ENCODE results near the gene SLC5A11.

SLC5A11 gene

GRCh38 chr16:24805484-24805883 lies 40.3 kb upstream of the SLC5A11 start:
- ATAC-seq: no peak
- no peak for TF ChIP-seq GLIS3 (CRISPR knock-in tag; IDR thresholded peaks at IDR 0.05)
- TF ChIP-seq RARB (CRISPR knock-in tag; IDR thresholded peaks at IDR 0.05): no peak
- no peak for TF ChIP-seq TCF4 (CRISPR knock-in tag; IDR thresholded peaks at IDR 0.05; ENCODE audit: borderline replicate concordance)
- TF ChIP-seq CSDC2 (CRISPR knock-in tag; IDR thresholded peaks at IDR 0.05): no peak
- TF ChIP-seq ZNF70 (CRISPR knock-in tag; IDR thresholded peaks at IDR 0.05): no peak
- TF ChIP-seq BACH2 (CRISPR knock-in tag; IDR thresholded peaks at IDR 0.05; ENCODE audit: borderline replicate concordance): no peak
- no peak for TF ChIP-seq ZNF8 (CRISPR knock-in tag; IDR thresholded peaks at IDR 0.05)
- TF ChIP-seq ZNF565 (CRISPR knock-in tag; conservative IDR thresholded peaks at IDR 0.05; ENCODE audit: low read depth): no peak
- TF ChIP-seq CSRNP3 (CRISPR knock-in tag; IDR thresholded peaks at IDR 0.05): no peak
- TF ChIP-seq TOX (CRISPR knock-in tag; IDR thresholded peaks at IDR 0.05; ENCODE audit: borderline replicate concordance): no peak
- TF ChIP-seq ISL1 (CRISPR knock-in tag; IDR thresholded peaks at IDR 0.05): no peak
- TF ChIP-seq SNAI2 (CRISPR knock-in tag; IDR thresholded peaks at IDR 0.05): no peak
- no peak for TF ChIP-seq CREB5 (CRISPR knock-in tag; IDR thresholded peaks at IDR 0.05; ENCODE audit: low read depth)
- no peak for TF ChIP-seq ESRRG (CRISPR knock-in tag; IDR thresholded peaks at IDR 0.05)

GRCh38 chr16:24807301-24807700 lies 38.5 kb upstream of the SLC5A11 start:
- TF ChIP-seq TOX (CRISPR knock-in tag; IDR thresholded peaks at IDR 0.05; ENCODE audit: borderline replicate concordance) (no peak), CREB5 (CRISPR knock-in tag; IDR thresholded peaks at IDR 0.05; ENCODE audit: low read depth) (no peak), ZNF565 (CRISPR knock-in tag; conservative IDR thresholded peaks at IDR 0.05; ENCODE audit: low read depth) (no peak), CSDC2 (CRISPR knock-in tag; IDR thresholded peaks at IDR 0.05) (no peak), ISL1 (CRISPR knock-in tag; IDR thresholded peaks at IDR 0.05) (no peak), SNAI2 (CRISPR knock-in tag; IDR thresholded peaks at IDR 0.05) (no peak), PATZ1 (CRISPR knock-in tag; IDR thresholded peaks at IDR 0.05; ENCODE audit: borderline replicate concordance) (no peak), ZNF70 (CRISPR knock-in tag; IDR thresholded peaks at IDR 0.05) (no peak), POU6F1 (CRISPR knock-in tag; IDR thresholded peaks at IDR 0.05; ENCODE audit: borderline replicate concordance, low read depth) (no peak), ARNTL (CRISPR knock-in tag; IDR thresholded peaks at IDR 0.05; ENCODE audit: borderline replicate concordance, low read depth) (no peak), CSRNP3 (CRISPR knock-in tag; IDR thresholded peaks at IDR 0.05) (no peak), PPARA (CRISPR knock-in tag; IDR thresholded peaks at IDR 0.05; ENCODE audit: borderline replicate concordance) (no peak), ZC3H10 (CRISPR knock-in tag; IDR thresholded peaks at IDR 0.05) (no peak), BACH2 (CRISPR knock-in tag; IDR thresholded peaks at IDR 0.05; ENCODE audit: borderline replicate concordance) (no peak), OSR1 (CRISPR knock-in tag; IDR thresholded peaks at IDR 0.05) (no peak)
- ATAC-seq: no peak
